IPS DF 4.7 (cell line): ENCODE results near the gene PRUNE2.
"Not testable (repeated sequence)": the region's sequence is repeated elsewhere in the genome, so short reads cannot be mapped to it uniquely, and the experiment has no call there.

ENCODE experiments used
- DNase-seq: peaks from one replicate; pipeline ENCODE4 v3.0.0-alpha.2; 2013; ENCODE audit warnings: low spot score; ENCODE audit errors: extremely low read depth

Gene PRUNE2

GRCh38 chr9:76699971-76700370 lies 205.9 kb downstream of the PRUNE2 start:
- no peak for DNase-seq

DNA sequence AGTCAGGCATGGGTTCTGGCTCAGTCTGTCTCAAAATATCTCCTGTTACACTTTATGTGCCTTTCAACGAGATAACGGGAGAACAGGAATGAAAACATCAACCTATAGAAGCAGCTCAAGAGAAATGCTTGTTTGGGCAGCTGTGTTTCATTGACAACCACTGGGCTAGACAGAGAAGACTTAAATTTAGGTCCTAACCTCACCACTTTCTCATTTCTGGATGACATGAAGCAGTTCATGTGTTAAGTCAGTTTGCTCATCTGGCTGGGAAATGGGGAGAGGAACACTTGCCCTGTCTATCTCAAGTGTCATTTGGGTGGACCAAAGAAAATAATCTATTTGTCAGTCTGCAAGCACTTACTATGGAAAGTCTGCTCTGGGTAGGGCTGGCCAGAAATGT lies 208.4 kb downstream of the PRUNE2 start:
- no peak for DNase-seq

GRCh38 chr9:76697081-76697480 lies 208.8 kb downstream of the PRUNE2 start:
- DNase-seq: no peak

DNA sequence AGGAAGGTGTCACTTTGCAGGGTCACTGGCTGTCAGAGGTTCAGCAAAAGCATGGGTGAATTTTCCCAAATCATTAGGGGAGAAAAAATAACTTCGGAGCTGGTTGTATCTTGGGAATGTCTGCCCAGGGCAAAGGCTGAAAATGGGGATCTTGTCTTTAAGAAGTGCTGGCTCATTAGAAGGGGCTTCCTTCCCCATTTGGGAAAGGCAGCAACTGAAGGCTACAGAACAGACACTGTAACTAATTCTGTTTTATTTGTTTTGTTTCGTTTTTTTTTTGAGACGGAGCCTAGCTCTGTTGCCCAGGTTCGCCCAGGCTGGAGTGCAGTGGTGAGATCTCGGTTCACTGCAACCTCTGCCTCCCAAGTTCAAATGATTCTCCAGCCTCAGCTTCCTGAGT lies 212.0 kb downstream of the PRUNE2 start:
- DNase-seq: no peak

DNA sequence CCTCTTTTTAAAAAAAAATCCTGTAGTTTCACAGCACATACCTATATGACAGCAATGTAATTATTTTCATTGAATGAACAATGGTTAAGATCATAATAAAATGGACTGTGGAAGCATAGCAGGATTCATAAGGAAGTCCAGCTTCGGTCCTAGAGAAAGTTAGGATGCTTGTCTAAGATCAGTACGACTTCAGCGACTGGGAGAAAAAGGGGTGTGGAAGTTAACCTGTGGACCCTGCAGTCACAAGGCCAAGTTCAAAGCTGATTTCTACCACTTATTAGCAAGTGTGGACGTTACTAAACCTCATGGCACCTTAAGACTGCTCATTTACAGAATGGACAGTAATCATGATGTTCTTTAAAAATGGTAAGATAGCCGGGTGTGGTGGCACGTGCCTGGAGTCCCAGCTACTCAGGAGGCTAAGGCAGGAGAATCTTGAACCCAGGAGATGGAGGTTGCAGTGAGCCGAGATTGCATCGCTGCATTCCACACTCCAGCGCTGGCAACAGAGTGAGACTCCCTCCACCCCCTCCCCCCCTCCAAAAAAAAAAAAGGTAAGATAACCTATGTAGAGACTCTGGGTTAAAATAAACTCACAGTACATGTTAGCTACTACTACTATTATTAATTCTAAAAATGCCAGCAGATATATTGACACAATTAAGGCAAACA lies 213.3 kb downstream of the PRUNE2 start:
- no peak for DNase-seq

- no peak for DNase-seq
Measured at GRCh38 chr9:76691517-76692313, 214.2 kb downstream of the PRUNE2 start.

GRCh38 chr9:76690973-76691370 lies 214.9 kb downstream of the PRUNE2 start:
- no peak for DNase-seq

- no peak for DNase-seq
Measured at GRCh38 chr9:76690246-76690972, 215.5 kb downstream of the PRUNE2 start.

DNA sequence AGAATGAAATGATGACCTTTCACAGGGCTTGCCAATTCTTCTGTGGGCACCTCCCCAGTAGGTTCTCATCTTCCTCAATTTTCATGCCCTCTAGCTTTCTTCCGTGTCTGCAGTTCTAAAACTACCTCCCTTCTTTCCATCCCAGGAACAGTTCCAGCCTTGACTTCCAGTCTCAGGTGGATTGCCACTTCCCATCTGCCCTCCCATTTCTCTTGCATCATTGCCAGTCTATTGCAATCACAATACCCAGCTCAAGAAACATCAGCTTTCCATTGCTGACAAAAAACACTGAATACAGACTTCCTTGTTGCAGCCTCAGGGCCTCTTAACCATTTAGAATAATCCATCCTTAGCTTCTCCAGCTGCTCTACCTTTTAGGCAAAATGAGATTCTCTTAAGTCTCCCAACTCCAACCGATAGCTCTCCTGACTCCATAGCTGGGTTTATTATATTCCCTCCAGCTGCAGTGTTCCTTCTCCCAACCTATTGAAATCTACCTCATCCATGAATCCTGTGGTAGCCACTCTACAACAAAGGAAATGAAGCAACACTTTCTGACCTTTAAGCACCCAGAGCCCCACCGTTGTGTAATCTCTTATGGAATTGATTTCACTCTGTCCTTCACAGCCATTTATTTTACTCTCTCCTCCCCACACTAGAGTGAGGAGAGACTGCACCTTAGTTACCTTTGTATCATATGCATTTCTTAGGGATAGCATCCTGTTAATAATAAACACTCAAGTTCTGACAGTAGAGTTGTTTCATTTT lies 217.3 kb downstream of the PRUNE2 start:
- no peak for DNase-seq

DNA sequence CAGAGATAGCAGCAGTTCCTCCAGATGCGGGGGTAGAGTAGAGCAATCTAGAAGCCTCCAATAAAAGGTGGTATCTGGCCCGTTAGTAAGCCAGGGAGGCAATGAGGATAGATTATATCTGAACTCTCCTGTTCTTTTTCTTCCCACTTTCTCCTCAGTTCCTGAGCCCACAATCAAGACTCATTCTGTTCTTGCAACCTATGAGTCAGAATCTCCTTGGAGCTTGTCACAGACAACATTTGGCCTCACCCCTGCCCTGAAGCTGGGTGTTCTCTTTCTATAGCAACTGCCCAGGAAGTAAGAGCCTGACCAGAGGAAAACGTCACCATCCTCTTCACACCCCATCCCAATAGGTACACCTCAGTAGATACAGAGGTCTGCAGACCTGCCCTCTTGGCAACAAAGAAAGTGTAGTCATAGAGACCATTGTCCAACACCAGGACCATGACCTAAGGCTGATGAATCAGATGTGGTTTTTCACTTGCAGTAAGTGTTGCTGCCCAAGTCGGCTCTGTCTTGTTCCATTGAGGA lies 218.0 kb downstream of the PRUNE2 start:
- DNase-seq: no peak

- no peak for DNase-seq
Measured at GRCh38 chr9:76686756-76687155, 219.2 kb downstream of the PRUNE2 start.

DNA sequence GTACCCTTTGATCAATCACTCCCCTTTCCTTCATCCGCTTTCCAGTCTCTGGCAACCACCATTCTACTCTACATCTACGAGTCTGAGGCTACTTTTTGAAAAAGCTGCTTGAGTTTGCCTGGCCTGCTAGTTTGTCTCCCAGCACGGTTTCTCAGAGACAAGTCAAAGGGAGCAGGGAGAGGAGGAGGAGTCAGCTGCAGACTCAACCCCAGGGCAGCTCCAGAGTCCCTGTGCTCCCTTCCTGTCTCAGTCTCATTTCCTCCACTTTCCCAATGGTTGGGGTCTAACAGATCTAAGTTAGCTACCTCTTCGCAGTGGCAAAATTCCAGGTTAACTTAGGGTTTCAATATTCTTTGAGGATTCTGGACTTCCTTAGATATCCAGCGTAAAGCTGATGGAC lies 221.7 kb downstream of the PRUNE2 start:
- DNase-seq: no peak

DNA sequence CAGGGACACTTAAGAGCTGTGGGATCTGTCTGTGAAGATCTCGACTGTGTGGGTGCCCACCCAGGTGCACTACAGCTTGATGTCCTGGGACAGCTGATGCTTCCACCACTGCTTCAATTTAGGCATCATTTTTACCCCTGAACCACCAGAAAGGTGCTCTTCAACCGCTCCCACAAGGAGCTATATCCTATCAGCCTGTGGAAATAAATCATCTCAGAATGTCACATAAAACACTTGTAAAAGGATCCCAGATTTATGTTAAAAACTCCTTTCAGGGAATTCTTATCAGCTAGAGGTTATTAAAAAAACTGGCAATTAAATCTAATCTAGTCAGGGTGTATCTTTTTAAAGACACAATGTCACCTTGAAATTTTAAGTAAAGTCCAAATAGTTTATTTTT lies 224.4 kb downstream of the PRUNE2 start:
- no peak for DNase-seq

DNA sequence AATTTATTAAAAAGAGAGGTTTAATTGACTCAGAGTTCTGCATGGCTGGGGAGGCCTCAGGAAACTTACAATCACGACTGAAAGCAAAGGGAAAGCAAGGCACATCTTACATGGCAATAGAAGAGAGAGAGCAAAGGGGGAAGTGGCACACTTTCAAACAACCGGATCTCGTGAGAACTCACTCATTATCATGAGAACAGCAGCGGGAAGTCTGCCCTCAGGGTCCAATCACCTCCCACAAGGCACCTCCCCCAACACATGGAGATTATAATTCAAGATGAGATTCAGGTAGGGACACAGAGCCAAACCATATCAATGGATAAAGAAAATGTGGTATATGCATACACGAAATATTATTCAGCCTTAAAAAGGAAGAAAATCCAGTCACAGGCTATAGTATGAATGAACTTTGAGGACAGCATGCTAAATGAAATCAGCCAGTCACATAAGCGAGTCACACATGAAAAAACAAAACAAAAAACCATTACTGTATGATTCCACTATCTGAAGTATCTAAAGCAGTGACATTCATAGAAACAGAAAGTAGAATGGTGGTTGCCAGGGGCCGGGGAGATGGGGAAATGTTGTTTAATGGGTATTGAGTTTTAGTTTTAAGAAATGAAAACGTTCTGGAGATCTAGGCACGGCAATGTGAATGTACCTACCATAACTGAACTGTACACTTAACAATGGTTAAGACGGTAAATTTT lies 225.0 kb downstream of the PRUNE2 start:
- no peak for DNase-seq

GRCh38 chr9:76677481-76678055 lies 228.3 kb downstream of the PRUNE2 start:
- DNase-seq: no peak

GRCh38 chr9:76676857-76677256 lies 229.1 kb downstream of the PRUNE2 start:
- DNase-seq: no peak

- DNase-seq: no peak
Measured at GRCh38 chr9:76667521-76667957, 238.4 kb downstream of the PRUNE2 start.

- DNase-seq: not testable (repeated sequence)
Measured at GRCh38 chr9:76665966-76666365, 239.9 kb downstream of the PRUNE2 start.

- no peak for DNase-seq
Measured at GRCh38 chr9:76665458-76665857, 240.5 kb downstream of the PRUNE2 start.

- no peak for DNase-seq
Measured at GRCh38 chr9:76664120-76664519, 241.8 kb downstream of the PRUNE2 start.
